OCI-LY7 (cell line): ENCODE data around the gene GMDS. TPM values are rescaled to one million over a fixed set of nuclear protein-coding genes. Genes with fewer than 3 reads are reported as not detected.

Experiments used
- BruUV-seq: library from RNA; stranded (reverse); fragments of 400-500 nt; replicated peaks from 2 replicates; lab custom pipeline; 2021; lab: Mats Ljungman, UMichigan
- CTCF ChIA-PET: fragments of 300-600 bp; sonication (Branson Sonifier 250); formaldehyde crosslinking; loops from one replicate; lab custom pipeline; 2022; ENCODE audit warnings: antibody characterized with exemption; ENCODE audit not compliant: unreplicated experiment; lab: Charles Lee
- POLR2A ChIA-PET: fragments of 300-600 bp; sonication (Branson Sonifier 250); formaldehyde crosslinking; loops from one replicate; lab custom pipeline; 2022; ENCODE audit warnings: antibody characterized with exemption; lab: Charles Lee
- DNase-seq: peaks from one replicate; pipeline ENCODE4 v3.0.0-alpha.2; 2015; ENCODE audit warnings: low spot score
- H2AFZ ChIP-seq: fragments of 200-600 bp; sonication (generic), shearing (Covaris generic); 2 replicates; pipeline ENCODE4 v1.6.1; 2014; ENCODE audit warnings: mild to moderate bottlenecking, antibody characterized with exemption, low read length, moderate library complexity
- H3K27ac ChIP-seq: fragments of 200-600 bp; sonication (generic); 2 replicates; pipeline ENCODE4 v1.5.1; 2014; ENCODE audit warnings: mixed run types, low read depth, mild to moderate bottlenecking, moderate library complexity, low read length, inconsistent platforms; ENCODE audit not compliant: poor library complexity, severe bottlenecking
- H3K36me3 ChIP-seq: fragments of 200-600 bp; sonication (generic); 2 replicates; pipeline ENCODE4 v1.6.1; 2014; ENCODE audit warnings: mild to moderate bottlenecking, antibody characterized with exemption, low read length, moderate library complexity, mixed read lengths; ENCODE audit not compliant: insufficient read depth
- H3K4me1 ChIP-seq: fragments of 200-600 bp; sonication (generic); 2 replicates; pipeline ENCODE4 v1.5.1; 2014; ENCODE audit warnings: mild to moderate bottlenecking, low read length; ENCODE audit not compliant: insufficient read depth, poor library complexity, severe bottlenecking
- H3K4me2 ChIP-seq: fragments of 200-600 bp; sonication (generic); 2 replicates; pipeline ENCODE4 v1.6.1; 2014; ENCODE audit warnings: mild to moderate bottlenecking, low read length
- H3K4me3 ChIP-seq: fragments of 200-600 bp; sonication (generic); 2 replicates; pipeline ENCODE4 v1.5.1; 2014; ENCODE audit warnings: mild to moderate bottlenecking, low read depth, low read length; ENCODE audit not compliant: poor library complexity, severe bottlenecking
- H3K79me2 ChIP-seq: fragments of 200-600 bp; sonication (generic); 2 replicates; pipeline ENCODE4 v1.6.1; 2016; ENCODE audit warnings: low read depth, mild to moderate bottlenecking, low read length, moderate library complexity, mixed read lengths; ENCODE audit not compliant: insufficient read depth
- H3K9me2 ChIP-seq: fragments of 200-600 bp; sonication (generic); 2 replicates; pipeline ENCODE4 v1.6.1; 2016; ENCODE audit warnings: mild to moderate bottlenecking, low read length, mixed read lengths; ENCODE audit not compliant: insufficient read depth
- H3K9me3 ChIP-seq: fragments of 200-600 bp; sonication (generic); 2 replicates; pipeline ENCODE4 v1.6.1; 2014; ENCODE audit warnings: mild to moderate bottlenecking, mixed run types, low read length, mixed read lengths
- H4K20me1 ChIP-seq: fragments of 200-600 bp; sonication (generic); 2 replicates; pipeline ENCODE4 v1.6.1; 2014; ENCODE audit warnings: mild to moderate bottlenecking, antibody characterized with exemption, low read length, moderate library complexity, mixed read lengths; ENCODE audit not compliant: insufficient read depth
- EZH2phosphoT487 ChIP-seq: fragments of 200-600 bp; sonication (generic); IDR thresholded peaks from 2 replicates; pipeline ENCODE4 v1.6.1; 2018; ENCODE audit warnings: low read depth, borderline replicate concordance, mild to moderate bottlenecking, mixed run types, antibody characterized with exemption, low read length, moderate library complexity, mixed read lengths
- intact Hi-C: fragments of 100-400 bp; cut with micrococcal nuclease; formaldehyde crosslinking; loops from one replicate; pipeline ENCODE4 v1.10.0; 2022; ENCODE audit not compliant: unreplicated experiment
- total RNA-seq, 2 experiments: library from RNA; depleted of rRNA in 1 of 2; stranded (reverse); fragments of >200 nt in 1 of 2; shearing (Covaris generic) in 1 of 2; gene quantifications; 2 replicates each; pipeline ENCODE4 v1.2.3, GENCODE V29; 2014 to 2022
- TF ChIP-seq, protein P1 (sequence below): fragments of 200-600 bp; sonication (generic); conservative IDR thresholded peaks from 2 replicates; pipeline ENCODE4 v1.5.1; 2014; ENCODE audit warnings: mild to moderate bottlenecking, antibody characterized with exemption, low read length, moderate library complexity, mixed read lengths

The GMDS gene
- total RNA-seq, 2 experiments from 2014 or later: 9.9 to 26.8 TPM

DNA sequence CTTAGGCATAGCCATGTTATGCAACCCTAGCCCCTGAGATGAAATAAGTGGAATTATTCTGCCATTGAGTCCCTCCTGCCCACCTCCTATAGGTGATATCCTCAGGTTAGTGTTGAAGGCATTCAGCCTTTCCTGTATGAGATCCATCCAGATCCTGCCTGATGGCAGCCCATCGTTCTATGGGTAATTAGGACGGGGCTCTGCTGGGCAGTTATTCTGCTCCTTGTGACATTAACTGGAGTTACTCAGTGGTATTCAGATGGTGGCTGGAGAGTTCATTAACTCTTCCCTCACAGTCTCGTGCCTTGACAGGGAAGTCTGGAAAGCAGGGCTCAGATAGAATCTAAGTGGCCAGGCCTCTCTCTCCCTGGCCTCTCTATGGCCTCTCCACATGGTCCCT lies 9.3 kb upstream of the GMDS start:
- Histone ChIP-seq H3K36me3 (0 out of 2 replicates have a peak, but pooled peaks cover 3% of the 10 kb centered on the region), H3K4me1 (peaks cover 3% of the 10 kb centered on the region), H2AFZ (no peak overlapping the region), H3K79me2 (no peaks in the 10 kb centered on the region), H3K9me2 (no peaks in the 10 kb centered on the region), H3K4me3 (no peak overlapping the region), H3K4me2 (no peak overlapping the region), H3K9me3 (no peaks in the 10 kb centered on the region), H4K20me1 (no peaks in the 10 kb centered on the region), H3K27ac (no peak overlapping the region)
- BruUV-seq: no TSS peak
- intact Hi-C loops: no loop called here
- POLR2A ChIA-PET: no interaction called here
- CTCF ChIA-PET: no interaction called here
- TF ChIP-seq, protein P1, sequence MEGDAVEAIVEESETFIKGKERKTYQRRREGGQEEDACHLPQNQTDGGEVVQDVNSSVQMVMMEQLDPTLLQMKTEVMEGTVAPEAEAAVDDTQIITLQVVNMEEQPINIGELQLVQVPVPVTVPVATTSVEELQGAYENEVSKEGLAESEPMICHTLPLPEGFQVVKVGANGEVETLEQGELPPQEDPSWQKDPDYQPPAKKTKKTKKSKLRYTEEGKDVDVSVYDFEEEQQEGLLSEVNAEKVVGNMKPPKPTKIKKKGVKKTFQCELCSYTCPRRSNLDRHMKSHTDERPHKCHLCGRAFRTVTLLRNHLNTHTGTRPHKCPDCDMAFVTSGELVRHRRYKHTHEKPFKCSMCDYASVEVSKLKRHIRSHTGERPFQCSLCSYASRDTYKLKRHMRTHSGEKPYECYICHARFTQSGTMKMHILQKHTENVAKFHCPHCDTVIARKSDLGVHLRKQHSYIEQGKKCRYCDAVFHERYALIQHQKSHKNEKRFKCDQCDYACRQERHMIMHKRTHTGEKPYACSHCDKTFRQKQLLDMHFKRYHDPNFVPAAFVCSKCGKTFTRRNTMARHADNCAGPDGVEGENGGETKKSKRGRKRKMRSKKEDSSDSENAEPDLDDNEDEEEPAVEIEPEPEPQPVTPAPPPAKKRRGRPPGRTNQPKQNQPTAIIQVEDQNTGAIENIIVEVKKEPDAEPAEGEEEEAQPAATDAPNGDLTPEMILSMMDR: no peak
- TF ChIP-seq EZH2phosphoT487: no peak
- no peak for DNase-seq

DNA sequence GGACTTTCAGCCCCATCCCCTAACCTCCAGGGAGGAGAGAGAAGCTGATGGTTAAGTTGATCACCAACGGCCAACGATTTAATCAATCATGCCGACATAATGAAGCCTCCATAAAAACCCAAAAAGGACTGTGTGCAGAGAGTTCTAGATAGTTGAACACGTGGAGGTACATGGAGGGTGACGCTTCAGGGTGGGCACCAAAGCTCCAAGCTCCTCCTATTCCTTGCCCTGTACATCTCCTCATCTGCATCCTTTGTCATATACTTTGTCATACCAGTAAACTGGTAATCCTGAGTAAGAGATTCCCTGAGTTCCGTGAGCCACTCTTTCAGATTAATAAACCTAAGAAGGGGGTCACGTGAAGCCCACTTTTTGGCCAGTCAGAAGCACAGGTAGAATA lies 3.7 kb upstream of the GMDS start:
- Histone ChIP-seq H4K20me1 (no peaks in the 10 kb centered on the region), H3K9me3 (no peaks in the 10 kb centered on the region), H2AFZ (no peak overlapping the region), H3K9me2 (no peaks in the 10 kb centered on the region), H3K4me3 (no peak overlapping the region), H3K27ac (no peak overlapping the region), H3K79me2 (peaks cover 8% of the 10 kb centered on the region; the same call in 1 of the 2 replicates), H3K4me2 (no peak overlapping the region), H3K36me3 (no peaks in the 10 kb centered on the region), H3K4me1 (peaks cover 17% of the 10 kb centered on the region)
- TF ChIP-seq, protein P1: no peak
- TF ChIP-seq EZH2phosphoT487: no peak
- POLR2A ChIA-PET: no interaction called here
- CTCF ChIA-PET: no interaction called here
- BruUV-seq: no TSS peak
- no peak for DNase-seq
- intact Hi-C loops: no loop called here

DNA sequence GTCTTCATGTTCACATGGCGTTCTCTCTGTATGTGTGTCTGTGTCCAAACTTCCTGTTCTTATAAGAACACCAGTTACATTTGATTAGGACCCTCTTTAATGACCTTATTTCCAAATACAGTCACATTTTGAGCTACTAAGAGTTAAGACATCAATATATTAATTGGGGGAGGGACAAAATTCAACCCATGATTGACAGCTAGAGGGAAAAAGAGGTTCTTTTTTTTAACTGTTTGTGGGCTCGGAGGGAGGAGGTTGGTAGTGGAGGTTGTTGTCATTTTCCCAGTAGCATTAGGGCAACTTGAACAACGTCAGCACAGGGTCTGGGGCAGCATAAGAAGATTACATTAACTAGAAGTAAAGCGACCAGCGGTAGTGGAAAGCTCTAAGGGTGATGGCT lies 2.3 kb upstream of the GMDS start:
- no peak for TF ChIP-seq EZH2phosphoT487
- TF ChIP-seq, protein P1: no peak
- DNase-seq: no peak
- CTCF ChIA-PET: no interaction called here
- POLR2A ChIA-PET: interaction anchor here (1.0 kb wide), 1 partner anchor 19 kb away, joined by 3 read pairs; no protein-coding TSS in a partner anchor
- peaks cover 11% of the 10 kb centered on the region; the same call in 1 of the 2 replicates for H3K79me2 ChIP-seq
- H3K4me3 ChIP-seq: no peak overlapping the region
- H3K36me3 ChIP-seq: no peaks in the 10 kb centered on the region
- no peak overlapping the region for H2AFZ ChIP-seq
- BruUV-seq: no TSS peak
- no peak overlapping the region for H3K27ac ChIP-seq
- H3K9me2 ChIP-seq: no peaks in the 10 kb centered on the region
- H3K4me1 ChIP-seq: peaks cover 23% of the 10 kb centered on the region
- H3K9me3 ChIP-seq: no peaks in the 10 kb centered on the region
- intact Hi-C loops: no loop called here
- no peak overlapping the region for H3K4me2 ChIP-seq
- H4K20me1 ChIP-seq: no peaks in the 10 kb centered on the region
